Loucy (cell line): ENCODE measurements around the gene MEIOC.

Source experiments
- H2AFZ ChIP-seq: fragments of 200-600 bp; sonication (generic); 2 replicates; pipeline ENCODE4 v1.6.0; 2016; ENCODE audit warnings: antibody characterized with exemption, mild to moderate bottlenecking, low read length, moderate library complexity
- H3F3A ChIP-seq: fragments of 200-600 bp; 2 replicates; pipeline ENCODE4 v1.6.0; 2016; ENCODE audit warnings: antibody characterized with exemption, low read depth, mild to moderate bottlenecking
- H3K27me3 ChIP-seq: fragments of 200-600 bp; sonication (generic); 2 replicates; pipeline ENCODE4 v1.6.1; 2014; ENCODE audit warnings: low read length, mild to moderate bottlenecking; ENCODE audit not compliant: insufficient read depth, poor library complexity, severe bottlenecking
- H3K36me3 ChIP-seq: fragments of 200-600 bp; sonication (generic); 2 replicates; pipeline ENCODE4 v1.6.1; 2016; ENCODE audit warnings: low read length; ENCODE audit not compliant: insufficient read depth
- H3K4me1 ChIP-seq: fragments of 200-600 bp; sonication (generic); 2 replicates; pipeline ENCODE4 v1.5.1; 2014; ENCODE audit warnings: low read length, mild to moderate bottlenecking; ENCODE audit not compliant: insufficient read depth, poor library complexity, severe bottlenecking
- H3K4me2 ChIP-seq: fragments of 200-600 bp; sonication (generic); 2 replicates; pipeline ENCODE4 v1.6.0; 2014; ENCODE audit warnings: antibody characterized with exemption, low read length, low read depth, mild to moderate bottlenecking; ENCODE audit not compliant: poor library complexity, severe bottlenecking
- H3K4me3 ChIP-seq: fragments of 200-600 bp; sonication (generic); 2 replicates; pipeline ENCODE4 v1.5.1; 2014; ENCODE audit warnings: low read length, mild to moderate bottlenecking, mixed read lengths; ENCODE audit not compliant: poor library complexity, severe bottlenecking
- H3K79me2 ChIP-seq: fragments of 200-600 bp; sonication (generic); 2 replicates; pipeline ENCODE4 v1.6.1; 2014; ENCODE audit warnings: low read length; ENCODE audit not compliant: insufficient read depth
- H3K9ac ChIP-seq: fragments of 200-600 bp; sonication (generic); 2 replicates; pipeline ENCODE4 v1.6.0; 2014; ENCODE audit warnings: mild to moderate bottlenecking, low read depth, low read length, moderate library complexity; ENCODE audit not compliant: poor library complexity, severe bottlenecking
- H3K9me2 ChIP-seq: fragments of 200-600 bp; sonication (generic); replicated peaks from 2 replicates; pipeline ENCODE4 v1.6.1; 2016; ENCODE audit warnings: low read depth, low read length, mixed read lengths
- H3K9me3 ChIP-seq: fragments of 200-600 bp; sonication (generic); 2 replicates; pipeline ENCODE4 v1.6.1; 2014; ENCODE audit warnings: mild to moderate bottlenecking, antibody characterized with exemption, low read length, low read depth; ENCODE audit not compliant: insufficient read depth
- H4K20me1 ChIP-seq: fragments of 200-600 bp; sonication (generic); 2 replicates; pipeline ENCODE4 v1.6.0; 2014; ENCODE audit warnings: antibody characterized with exemption, low read length, mild to moderate bottlenecking; ENCODE audit not compliant: insufficient read depth, poor library complexity, severe bottlenecking
- EZH2phosphoT487 ChIP-seq: fragments of 200-600 bp; IDR thresholded peaks from 2 replicates; pipeline ENCODE4 v1.6.1; 2018; ENCODE audit warnings: antibody characterized with exemption, mild to moderate bottlenecking, moderate library complexity, borderline replicate concordance
- TF ChIP-seq, protein P1 (sequence below): fragments of 200-600 bp; sonication (generic); conservative IDR thresholded peaks from 2 replicates; pipeline ENCODE4 v1.5.1; 2014; ENCODE audit warnings: mild to moderate bottlenecking, antibody characterized with exemption, low read length

The MEIOC gene

DNA sequence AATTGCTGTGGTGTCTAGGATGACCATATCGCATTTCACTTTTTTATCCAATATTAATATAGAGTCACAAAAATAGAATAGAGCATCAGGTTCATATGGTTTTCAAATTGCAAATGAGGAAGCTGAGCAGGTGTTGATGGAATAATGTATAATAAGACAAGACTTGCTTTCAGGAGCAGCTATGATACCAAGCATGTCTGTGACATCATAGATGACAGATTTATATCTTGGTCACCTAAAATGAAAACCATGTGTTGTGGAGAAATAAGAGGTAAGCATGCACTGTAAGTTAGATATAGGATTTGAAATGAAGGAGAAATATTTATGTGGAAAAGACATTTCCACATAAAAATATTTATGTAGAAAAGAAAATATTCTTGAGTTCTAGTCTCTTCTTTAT lies 8.6 kb downstream of the MEIOC start:
- Histone ChIP-seq H3K4me2 (no peak overlapping the region), H3K9me2 (no peaks in the 10 kb centered on the region), H3K9ac (no peak overlapping the region), H3K4me3 (no peak overlapping the region), H2AFZ (no peak overlapping the region), H3F3A (no peaks in the 10 kb centered on the region), H3K36me3 (no peaks in the 10 kb centered on the region), H3K4me1 (no peaks in the 10 kb centered on the region), H3K27me3 (no peaks in the 10 kb centered on the region), H3K79me2 (no peaks in the 10 kb centered on the region), H3K9me3 (no peaks in the 10 kb centered on the region), H4K20me1 (no peaks in the 10 kb centered on the region)
- TF ChIP-seq, protein P1, sequence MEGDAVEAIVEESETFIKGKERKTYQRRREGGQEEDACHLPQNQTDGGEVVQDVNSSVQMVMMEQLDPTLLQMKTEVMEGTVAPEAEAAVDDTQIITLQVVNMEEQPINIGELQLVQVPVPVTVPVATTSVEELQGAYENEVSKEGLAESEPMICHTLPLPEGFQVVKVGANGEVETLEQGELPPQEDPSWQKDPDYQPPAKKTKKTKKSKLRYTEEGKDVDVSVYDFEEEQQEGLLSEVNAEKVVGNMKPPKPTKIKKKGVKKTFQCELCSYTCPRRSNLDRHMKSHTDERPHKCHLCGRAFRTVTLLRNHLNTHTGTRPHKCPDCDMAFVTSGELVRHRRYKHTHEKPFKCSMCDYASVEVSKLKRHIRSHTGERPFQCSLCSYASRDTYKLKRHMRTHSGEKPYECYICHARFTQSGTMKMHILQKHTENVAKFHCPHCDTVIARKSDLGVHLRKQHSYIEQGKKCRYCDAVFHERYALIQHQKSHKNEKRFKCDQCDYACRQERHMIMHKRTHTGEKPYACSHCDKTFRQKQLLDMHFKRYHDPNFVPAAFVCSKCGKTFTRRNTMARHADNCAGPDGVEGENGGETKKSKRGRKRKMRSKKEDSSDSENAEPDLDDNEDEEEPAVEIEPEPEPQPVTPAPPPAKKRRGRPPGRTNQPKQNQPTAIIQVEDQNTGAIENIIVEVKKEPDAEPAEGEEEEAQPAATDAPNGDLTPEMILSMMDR, result no peak
- no peak for TF ChIP-seq EZH2phosphoT487

DNA sequence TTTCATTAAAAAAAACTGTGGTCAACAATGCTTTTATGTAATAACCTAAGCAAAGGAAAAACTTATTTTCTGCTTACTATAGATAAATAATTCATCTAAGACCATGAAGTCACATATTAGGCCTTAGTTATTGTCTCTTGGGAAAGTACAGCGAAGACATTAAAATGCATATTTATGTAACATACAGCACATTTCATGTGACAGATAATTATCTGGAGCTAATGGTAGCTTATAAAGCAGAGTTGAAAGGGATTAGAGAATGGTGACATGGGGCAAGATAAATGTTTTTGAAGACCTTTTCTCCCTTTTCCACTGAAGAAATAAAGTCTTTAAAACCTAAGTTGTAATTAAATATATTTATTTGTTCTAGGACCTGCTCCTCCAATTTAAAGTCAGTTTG lies 9.7 kb downstream of the MEIOC start:
- Histone ChIP-seq H3K4me1 (no peaks in the 10 kb centered on the region), H3K9me3 (no peaks in the 10 kb centered on the region), H3K4me3 (no peak overlapping the region), H3K9ac (no peak overlapping the region), H3K9me2 (no peaks in the 10 kb centered on the region), H3K4me2 (no peak overlapping the region), H3K27me3 (no peaks in the 10 kb centered on the region), H3F3A (no peaks in the 10 kb centered on the region), H4K20me1 (no peaks in the 10 kb centered on the region), H3K36me3 (no peaks in the 10 kb centered on the region), H2AFZ (no peak overlapping the region), H3K79me2 (no peaks in the 10 kb centered on the region)
- no peak for TF ChIP-seq EZH2phosphoT487
- TF ChIP-seq, protein P1, result no peak

DNA sequence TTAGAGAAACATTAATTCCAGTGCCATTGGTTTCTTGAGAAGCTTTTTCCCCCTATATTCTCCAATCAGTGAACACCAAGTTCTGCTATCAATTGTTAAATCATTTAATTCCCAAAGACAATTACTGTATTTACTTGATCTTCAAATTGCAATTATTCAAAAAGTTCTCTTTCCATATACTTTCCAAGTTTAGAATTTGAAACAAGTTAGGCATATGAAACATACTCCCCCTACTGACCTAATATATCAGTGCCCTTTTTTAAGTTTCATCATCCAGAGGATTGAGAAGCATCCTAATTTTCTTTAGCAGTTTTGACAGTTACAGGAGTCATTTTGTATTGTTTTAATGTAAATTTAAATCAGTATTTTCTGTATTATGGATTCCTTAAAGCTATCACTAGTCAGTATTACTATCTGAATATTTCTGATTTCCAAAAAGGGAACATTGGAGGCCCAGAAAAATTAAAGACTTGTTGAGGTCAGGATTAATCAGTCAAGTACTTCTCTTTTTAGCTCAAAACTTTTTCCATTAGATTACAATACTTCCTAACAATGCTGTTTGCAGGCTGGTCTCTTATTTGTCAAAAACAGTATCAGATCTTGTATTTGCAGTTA lies 16.3 kb downstream of the MEIOC start:
- Histone ChIP-seq H3K36me3 (no peaks in the 10 kb centered on the region), H2AFZ (no peak overlapping the region; the same call in 1 of the 2 replicates), H3K9me2 (no peaks in the 10 kb centered on the region), H3K9me3 (no peaks in the 10 kb centered on the region), H4K20me1 (no peaks in the 10 kb centered on the region), H3F3A (no peaks in the 10 kb centered on the region), H3K4me3 (no peak overlapping the region), H3K9ac (no peak overlapping the region), H3K4me2 (no peak overlapping the region), H3K4me1 (no peaks in the 10 kb centered on the region), H3K79me2 (no peaks in the 10 kb centered on the region), H3K27me3 (no peaks in the 10 kb centered on the region)
- TF ChIP-seq, protein P1, result peak; percentile 77
- no peak for TF ChIP-seq EZH2phosphoT487
